HL-60 (cell line): ENCODE measurements around the gene BCAT1.

Source experiments
- GABPA ChIP-seq: IDR thresholded peaks from 2 replicates; pipeline ENCODE4 v1.6.1; 2012; ENCODE audit warnings: low read depth
- POLR2AphosphoS5 ChIP-seq: IDR thresholded peaks from 2 replicates; pipeline ENCODE4 v1.6.1; 2012; ENCODE audit warnings: low read depth
- SPI1 ChIP-seq: IDR thresholded peaks from 2 replicates; pipeline ENCODE4 v1.6.1; 2012; ENCODE audit warnings: low read depth, mild to moderate bottlenecking, borderline replicate concordance
- TF ChIP-seq, protein P1 (sequence below): IDR thresholded peaks from one replicate; pipeline ENCODE4 v1.5.1; 2011; ENCODE audit warnings: low read length, control low read depth, inconsistent platforms; ENCODE audit not compliant: insufficient read depth
- TF ChIP-seq, protein P2 (sequence below): IDR thresholded peaks from 2 replicates; pipeline ENCODE4 v1.6.1; 2012; ENCODE audit warnings: low read depth; ENCODE audit not compliant: insufficient replicate concordance

DNA sequence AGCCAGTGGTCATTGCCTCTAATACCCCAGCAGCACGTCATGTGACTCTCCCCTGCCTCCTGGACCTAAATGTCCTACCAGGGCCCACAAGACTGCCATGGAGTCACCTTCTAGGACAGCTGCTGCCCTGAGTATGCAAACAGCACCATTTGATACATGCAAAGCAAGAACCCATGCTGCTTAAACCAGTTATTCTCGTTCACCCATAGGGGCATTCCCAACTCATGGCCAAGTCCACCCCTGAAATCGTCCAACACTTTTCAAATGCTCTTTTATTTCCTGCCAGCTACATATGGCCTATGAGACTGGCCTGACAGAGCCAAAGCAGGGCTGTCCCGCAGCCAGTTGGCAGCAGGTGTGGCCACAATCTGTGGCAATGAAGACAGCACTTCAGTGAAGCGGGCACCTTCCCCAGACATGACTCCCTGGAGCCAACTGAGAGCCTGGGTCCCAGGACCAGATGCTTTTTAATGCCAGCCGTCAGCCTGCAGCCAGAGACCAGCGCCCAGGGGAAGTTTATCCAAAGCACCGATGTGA is 99.9 kb downstream of the BCAT1 start:
- TF ChIP-seq, protein P1, sequence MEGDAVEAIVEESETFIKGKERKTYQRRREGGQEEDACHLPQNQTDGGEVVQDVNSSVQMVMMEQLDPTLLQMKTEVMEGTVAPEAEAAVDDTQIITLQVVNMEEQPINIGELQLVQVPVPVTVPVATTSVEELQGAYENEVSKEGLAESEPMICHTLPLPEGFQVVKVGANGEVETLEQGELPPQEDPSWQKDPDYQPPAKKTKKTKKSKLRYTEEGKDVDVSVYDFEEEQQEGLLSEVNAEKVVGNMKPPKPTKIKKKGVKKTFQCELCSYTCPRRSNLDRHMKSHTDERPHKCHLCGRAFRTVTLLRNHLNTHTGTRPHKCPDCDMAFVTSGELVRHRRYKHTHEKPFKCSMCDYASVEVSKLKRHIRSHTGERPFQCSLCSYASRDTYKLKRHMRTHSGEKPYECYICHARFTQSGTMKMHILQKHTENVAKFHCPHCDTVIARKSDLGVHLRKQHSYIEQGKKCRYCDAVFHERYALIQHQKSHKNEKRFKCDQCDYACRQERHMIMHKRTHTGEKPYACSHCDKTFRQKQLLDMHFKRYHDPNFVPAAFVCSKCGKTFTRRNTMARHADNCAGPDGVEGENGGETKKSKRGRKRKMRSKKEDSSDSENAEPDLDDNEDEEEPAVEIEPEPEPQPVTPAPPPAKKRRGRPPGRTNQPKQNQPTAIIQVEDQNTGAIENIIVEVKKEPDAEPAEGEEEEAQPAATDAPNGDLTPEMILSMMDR = no peak
- TF ChIP-seq POLR2AphosphoS5 = no peak
- no peak for TF ChIP-seq GABPA
- TF ChIP-seq, protein P2, sequence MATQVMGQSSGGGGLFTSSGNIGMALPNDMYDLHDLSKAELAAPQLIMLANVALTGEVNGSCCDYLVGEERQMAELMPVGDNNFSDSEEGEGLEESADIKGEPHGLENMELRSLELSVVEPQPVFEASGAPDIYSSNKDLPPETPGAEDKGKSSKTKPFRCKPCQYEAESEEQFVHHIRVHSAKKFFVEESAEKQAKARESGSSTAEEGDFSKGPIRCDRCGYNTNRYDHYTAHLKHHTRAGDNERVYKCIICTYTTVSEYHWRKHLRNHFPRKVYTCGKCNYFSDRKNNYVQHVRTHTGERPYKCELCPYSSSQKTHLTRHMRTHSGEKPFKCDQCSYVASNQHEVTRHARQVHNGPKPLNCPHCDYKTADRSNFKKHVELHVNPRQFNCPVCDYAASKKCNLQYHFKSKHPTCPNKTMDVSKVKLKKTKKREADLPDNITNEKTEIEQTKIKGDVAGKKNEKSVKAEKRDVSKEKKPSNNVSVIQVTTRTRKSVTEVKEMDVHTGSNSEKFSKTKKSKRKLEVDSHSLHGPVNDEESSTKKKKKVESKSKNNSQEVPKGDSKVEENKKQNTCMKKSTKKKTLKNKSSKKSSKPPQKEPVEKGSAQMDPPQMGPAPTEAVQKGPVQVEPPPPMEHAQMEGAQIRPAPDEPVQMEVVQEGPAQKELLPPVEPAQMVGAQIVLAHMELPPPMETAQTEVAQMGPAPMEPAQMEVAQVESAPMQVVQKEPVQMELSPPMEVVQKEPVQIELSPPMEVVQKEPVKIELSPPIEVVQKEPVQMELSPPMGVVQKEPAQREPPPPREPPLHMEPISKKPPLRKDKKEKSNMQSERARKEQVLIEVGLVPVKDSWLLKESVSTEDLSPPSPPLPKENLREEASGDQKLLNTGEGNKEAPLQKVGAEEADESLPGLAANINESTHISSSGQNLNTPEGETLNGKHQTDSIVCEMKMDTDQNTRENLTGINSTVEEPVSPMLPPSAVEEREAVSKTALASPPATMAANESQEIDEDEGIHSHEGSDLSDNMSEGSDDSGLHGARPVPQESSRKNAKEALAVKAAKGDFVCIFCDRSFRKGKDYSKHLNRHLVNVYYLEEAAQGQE = no peak
- no peak for TF ChIP-seq SPI1
